HG02973 (cell line): ENCODE data around the gene LRRC63.
A peak's percentile ranks its signal among the peaks of the same experiment; 100 is the strongest.
"Not testable (repeated sequence)": the region's sequence is repeated elsewhere in the genome, so short reads cannot be mapped to it uniquely, and the experiment has no call there.

Experiments
- ATAC-seq: cut with Tn5 transposase; IDR thresholded peaks from one replicate; pipeline ENCODE4 v1.9.1; 2021; ENCODE audit warnings: moderate library complexity; ENCODE audit not compliant: unreplicated experiment

LRRC63 gene

DNA sequence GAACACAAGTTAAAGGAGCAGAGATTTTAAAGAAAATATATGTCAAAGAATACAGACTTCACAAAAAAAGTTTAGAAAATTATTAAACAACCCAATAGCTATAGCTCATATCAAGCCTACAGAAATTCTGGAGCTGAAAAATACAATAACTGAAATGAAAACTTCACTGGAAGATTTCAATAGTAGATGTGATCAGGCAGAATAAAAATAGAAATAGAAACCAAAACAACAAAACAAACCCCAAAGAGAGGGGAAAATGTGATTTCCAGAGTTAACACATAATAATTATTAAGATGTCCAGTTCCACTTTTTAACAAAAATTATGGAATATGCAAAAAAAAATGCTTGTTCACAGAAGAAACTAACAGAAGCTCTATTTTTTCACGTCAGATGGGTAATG, 23.6 kb downstream of the LRRC63 start:
- no peak for ATAC-seq

DNA sequence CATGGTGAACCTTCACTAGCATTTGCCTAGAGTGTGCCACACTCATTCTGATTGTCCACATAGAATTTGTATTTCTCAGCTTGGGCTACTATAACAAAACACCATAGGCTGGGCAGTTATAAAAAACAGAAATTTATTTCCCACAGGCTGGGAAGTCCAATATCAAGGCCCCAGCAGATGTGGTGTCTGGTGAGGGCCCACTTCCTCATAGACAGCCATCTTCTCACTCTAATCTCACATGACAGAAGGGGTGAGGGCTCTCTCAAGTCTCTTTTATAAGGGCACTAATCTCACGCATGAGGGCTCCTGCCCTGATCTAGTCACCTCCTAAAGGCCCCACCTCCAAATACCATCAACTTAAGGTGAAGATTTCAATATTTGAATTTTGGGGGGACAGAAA, 53.6 kb downstream of the LRRC63 start:
- ATAC-seq, result no peak

DNA sequence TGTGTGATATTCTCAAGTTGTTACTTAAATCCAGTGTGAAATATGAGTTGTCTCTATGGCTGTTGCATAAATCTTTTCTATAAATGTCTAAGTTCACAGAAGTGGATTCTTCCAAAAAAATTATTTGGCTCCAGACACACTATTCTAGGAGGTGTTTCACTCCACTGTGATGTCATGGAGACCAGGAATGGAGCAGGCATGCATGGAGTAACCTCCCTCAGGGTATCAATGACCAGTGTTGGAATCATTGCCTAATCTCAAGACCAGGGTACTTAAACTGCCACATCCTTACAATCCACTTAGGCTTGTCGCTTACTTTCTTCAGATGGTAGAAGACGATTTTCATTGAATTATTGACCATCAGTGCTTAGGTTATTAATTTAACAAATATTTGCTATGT, 55.4 kb downstream of the LRRC63 start:
- ATAC-seq, result no peak

DNA sequence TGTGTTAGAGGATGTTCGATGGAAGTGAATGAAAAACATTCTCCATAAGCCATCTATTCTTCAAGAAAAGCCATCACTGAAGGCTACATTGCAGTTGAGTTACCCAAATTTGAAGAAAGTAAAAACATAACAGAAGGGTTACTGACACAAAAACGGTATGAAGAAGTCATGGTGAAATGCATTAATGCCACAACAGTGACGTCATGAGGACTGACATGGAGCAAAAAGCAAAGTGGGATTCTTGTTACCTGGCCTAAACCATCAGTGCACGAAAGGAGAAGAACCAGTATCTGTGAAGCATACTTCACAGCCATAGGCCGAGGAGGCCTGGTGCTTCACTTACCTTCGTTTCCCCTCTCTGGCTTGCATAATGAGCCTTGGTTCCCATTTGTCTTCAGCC, 58.7 kb downstream of the LRRC63 start:
- no peak for ATAC-seq

DNA sequence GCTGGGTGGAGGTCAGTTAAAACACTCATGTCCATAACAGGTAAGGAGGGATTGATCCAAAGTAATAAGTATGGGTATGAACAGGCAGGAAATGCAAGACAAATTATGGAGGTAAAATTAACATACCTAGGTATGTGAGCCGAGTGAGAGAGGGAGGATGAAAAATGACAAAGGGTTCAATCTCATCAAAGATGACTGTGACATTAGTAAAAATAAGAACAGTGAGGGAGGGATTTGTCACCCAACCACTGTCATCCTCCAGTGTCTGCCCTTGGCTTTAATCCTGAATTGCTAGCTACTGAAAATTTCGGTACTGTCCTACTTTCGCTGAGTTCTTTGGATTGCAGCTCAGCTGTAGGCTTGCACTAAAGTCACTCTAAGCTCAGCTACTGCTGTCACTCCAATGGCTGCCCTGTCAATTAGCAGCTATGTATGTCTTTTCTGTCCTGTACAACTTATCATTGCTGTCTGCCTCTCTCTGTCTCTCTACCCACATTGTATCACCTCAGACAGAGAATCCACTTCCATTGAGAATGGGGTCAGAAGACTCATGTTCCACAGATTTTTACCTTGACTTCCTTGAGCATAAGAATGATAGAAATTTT, 62.5 kb downstream of the LRRC63 start:
- ATAC-seq, result no peak

DNA sequence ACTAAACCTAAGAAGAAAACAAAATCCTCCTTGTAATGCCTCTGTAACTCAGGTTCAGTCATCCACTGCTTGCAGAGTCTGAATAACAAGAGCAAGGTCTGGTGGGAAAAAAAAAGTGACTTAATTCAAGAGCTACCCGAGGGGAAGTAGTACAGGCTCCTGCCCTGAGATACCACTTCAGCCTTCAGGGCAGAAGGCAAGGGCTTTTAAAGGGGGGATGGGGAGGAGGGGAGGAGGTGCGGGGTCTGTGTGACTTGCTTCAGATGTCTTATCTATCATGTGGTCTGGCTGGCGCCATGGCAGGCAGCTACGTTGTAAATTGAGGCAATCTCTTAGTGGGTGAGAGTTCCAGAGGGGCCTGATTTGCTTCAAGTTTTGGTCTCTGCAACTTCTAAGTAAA, 66.7 kb downstream of the LRRC63 start:
- ATAC-seq, result no peak

DNA sequence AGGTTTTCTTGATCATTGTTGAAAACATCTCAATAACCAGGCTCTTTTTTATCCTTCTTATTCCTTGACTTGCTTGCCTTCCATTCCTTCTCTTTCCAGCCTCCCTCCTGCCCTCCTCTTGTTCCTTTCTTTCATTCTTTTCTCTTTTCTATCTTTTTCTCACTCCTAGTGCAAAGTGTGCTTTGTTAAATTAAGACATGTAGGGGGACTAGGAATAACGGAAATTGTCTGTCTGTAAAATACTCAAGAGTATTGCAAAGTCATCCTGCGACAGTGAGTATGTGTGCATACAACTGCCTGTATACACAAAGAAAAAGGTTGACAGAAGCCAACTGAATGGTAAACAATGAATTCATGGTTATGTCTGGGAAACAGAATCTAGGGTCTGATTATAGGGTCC, 70.1 kb downstream of the LRRC63 start:
- ATAC-seq, result no peak

DNA sequence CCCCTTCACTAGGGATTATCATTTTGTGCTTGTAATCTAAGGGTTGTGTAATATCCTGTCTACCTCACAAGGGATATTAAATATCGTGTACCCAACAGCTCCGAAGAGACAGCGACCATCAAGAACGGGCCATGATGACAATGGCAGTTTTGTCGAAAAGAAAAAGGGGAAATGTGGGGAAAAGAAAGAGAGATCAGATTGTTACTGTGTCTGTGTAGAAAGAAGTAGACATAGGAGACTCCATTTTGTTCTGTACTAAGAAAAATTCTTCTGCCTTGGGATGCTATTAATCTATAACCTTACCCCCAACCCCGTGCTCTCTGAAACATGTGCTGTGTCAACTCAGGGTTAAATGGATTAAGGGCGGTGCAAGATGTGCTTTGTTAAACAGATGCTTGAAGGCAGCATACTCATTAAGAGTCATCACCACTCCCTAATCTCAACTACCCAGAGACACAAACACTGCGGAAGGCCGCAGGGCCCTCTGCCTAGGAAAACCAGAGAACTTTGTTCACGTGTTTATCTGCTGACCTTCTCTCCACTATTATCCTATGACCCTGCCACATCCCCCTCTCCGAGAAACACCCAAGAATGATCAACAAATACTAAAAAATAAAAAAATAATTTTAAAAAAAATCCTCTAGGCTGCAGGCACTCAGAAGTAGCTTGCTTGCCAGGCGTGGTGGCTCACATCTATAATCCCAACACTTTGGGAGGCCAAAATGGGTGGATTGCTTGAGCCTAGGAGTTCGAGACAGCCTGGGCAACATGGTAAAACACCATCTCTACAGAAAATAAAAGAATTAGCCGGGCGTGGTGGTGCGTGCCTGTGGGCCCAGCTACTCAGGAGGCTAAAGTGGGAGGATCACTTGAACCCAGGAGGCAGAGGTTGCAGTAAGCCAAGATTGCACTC, 72.4 kb downstream of the LRRC63 start:
- not testable (repeated sequence) for ATAC-seq

DNA sequence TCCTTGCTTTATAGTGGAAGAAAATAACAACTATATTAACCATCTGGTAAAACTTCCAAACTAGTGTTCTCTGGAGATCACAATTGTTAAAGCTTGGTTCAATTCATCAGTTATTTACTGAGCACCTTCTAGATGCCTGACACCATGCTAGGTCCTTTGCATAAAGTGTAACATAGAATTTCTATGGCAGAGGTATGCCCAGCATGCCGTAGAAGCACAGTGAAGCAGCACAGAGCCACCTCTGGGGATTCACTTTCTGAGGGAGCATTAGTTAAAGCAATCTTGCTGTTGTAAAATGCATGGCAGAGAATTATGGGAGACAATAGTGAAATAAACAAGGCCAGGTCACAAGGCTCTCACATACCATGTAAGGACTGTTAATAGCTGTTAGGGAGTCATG, 75.2 kb downstream of the LRRC63 start:
- ATAC-seq, result no peak

DNA sequence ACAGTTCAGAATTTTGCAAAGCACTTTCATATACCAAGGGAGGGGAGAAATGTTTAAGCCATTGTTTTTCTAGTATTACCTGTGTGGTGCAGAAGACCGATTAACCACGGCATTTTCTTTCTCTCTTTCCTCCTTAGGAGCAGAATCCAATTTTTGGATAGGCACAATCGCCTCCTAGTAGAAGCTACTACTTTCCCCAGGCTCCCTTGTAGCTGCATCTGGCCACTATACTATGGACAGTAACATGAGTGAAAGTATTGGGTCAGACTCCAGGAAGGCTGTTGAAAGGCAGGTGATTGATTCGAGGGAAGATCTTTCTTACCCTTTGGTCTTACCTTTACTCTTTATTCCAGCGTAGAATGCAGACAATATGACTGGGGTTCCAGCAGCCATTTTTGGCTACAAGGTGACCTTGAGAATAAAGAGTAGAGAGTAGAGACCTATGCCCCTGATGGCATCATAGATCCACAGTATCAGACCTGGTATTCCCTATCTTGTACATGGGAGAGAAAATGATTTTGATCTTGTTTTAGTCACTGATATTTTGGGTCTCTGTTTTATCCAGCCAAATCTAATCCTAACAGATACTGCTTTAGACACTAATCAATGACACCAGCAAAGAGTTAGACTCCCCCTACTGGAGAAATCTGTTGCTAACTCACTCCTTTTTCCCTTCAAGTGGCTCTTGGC, 77.0 kb downstream of the LRRC63 start:
- peak; percentile 59 for ATAC-seq

DNA sequence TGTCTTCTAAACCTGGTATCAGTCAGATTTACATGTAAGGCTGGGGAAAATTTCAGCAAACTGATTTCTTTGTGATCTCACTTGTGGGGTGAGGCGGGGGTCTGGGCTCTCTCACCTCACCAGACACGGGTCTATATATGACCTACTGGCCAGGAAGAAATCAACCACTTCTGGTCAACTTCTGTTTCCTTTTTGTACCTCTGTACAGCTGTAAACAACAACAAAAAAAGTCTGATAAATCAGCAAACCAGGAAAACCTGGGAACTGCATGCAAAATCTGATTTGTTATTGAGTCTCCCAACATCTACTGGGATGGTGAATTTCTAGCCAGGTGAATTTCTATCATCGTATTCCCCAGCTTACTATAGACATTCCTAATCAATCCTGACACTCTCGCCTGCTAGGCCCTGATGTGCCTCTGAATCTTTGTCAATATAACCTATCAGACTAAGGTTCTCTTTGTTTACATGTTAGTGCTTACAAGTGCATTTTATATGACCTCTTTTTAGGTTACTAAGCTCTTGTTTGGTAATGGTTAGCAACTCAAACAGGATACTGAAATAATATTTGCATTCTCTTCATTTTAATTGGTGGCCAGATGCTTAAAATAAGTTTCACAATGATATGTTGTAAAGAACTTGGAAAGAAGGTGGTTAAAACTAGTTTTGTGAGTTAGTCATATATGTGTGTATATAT, 77.7 kb downstream of the LRRC63 start:
- no peak for ATAC-seq

DNA sequence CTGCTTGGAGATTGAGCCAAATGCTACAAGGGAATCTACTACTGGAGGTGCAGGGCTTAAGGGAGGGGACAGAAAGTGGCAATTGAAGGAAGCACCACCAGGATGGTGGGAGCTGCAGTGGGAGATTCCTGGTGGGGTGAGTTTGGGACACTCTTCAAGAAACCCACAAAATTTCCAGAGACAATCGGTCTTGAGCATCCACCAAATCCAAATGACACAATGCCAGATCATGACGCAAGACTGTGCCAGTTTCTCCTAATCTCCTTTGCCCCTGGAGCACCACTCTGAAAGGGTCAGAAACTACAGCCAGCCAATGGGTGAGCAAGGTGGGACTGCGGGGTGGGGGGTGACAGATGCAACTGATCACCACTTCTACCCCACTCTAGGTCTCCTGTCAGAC, 78.7 kb downstream of the LRRC63 start:
- ATAC-seq, result no peak

DNA sequence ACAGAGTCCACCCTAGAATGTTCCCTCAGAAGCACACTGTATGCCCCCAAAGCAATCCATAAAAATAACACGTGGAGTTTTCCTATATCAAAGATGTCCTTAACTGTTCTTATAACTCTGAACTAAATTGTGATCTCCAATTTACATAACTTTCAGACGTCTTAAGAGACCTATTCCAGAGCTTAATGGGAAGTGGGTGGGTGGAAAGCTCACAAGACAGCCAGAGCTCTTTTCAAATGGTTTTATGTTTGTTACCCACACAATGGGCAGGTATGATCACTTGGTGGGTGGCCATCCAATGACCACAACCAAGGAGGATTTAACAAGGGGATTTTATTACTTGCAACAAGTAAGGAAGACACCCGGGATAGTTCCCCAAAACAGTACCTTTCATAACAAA, 81.7 kb downstream of the LRRC63 start:
- ATAC-seq, result no peak

DNA sequence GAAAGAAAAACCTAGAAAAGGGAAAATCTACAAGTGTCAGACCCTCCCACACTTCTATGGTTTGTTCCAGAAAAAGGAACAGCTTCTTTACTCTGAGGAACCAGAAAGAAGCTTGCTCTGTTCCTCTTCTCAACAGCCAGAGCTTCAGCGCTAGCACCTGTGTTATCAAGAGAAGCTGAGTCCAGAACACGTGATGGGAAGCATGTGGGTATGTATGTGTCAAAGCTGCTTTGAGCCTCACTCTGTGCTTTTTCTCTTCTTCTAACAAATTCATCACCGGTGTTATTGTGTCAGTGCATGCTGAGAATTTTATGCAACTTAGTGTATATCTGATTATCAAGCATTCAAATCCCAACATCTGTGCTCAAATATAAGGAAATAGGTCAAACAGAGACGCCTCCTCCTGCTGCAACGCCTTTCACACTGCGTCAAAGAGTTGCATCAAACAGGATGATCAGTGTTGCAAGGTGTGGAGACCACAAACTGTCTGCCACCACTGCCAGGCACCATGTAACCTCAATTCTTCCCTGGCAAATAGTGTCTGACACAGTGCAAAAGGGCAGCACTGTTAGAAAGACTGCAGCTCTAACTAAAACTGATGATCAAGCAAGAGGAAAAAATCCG, 83.9 kb downstream of the LRRC63 start:
- ATAC-seq, result no peak

DNA sequence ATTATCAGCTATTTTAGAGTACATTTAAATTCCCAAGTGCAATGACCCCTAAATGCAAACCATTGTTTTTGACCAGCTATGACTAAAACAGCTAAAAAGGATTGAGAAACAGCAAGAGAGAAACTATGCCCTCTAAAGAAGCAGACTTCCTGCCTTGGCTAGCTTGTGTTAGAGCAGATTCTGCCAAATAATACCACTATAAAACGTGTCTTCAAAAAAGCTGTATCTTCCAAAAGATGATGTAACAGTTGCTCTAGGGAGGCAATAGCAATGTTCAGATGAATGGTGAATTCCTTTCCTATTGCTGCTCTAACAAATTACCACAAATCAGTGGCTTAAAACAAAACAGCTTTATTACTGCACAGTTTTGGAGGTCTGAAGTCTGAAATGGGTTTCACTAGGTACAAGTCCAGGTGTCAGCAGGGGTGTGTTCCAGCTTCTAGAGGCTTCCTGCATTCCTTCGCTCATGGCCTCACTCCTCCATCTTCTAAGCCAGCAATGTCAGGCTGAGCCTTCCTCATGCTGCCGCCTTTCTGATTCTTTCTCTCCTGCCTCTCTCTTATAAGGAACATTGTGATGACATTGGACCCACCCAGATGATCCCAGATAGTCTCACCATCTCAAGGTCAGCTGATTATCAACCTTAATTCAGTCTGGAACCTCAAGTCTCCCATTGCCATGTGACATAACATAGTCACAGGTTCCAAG, 84.5 kb downstream of the LRRC63 start:
- no peak for ATAC-seq

DNA sequence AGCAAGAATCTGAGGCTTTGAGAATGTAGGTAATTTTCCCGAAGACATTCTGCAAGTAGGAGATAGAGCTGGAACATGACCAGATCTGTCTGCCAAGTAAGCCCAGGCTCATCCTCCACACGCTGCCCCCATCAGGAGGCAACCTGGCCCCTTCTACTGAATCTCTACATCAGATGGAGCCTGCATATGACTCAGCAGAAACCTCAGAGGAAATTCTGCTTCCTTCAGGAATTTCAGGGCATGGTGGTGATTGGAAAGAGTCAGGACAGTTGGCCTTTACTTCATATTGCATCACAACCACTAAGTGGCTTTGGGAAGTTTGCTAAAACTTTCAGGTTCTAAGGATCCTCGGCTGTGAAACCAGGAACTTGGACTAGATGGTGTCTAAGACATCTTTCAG, 85.2 kb downstream of the LRRC63 start:
- no peak for ATAC-seq

DNA sequence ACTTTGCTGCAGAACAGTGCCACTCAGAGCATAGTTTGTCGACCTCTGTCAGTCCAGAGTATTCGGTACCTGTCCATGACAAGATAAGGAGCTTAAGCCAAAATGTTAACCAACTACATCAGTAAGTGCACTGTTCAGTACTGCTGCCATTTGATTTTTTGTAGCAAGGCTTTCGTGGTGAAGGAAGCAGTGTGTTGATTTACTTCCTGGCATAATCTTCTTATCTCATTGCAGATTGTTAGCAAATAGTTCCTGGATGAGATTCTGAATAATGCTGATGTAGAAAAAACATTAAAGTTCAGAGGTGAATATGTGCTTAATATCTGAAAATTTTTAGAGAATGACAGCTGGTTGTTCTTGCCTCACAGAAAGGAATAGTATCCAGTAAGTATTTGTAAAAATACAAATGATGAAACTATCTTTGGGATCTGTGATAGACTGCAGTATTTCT, 85.7 kb downstream of the LRRC63 start:
- ATAC-seq, result no peak

DNA sequence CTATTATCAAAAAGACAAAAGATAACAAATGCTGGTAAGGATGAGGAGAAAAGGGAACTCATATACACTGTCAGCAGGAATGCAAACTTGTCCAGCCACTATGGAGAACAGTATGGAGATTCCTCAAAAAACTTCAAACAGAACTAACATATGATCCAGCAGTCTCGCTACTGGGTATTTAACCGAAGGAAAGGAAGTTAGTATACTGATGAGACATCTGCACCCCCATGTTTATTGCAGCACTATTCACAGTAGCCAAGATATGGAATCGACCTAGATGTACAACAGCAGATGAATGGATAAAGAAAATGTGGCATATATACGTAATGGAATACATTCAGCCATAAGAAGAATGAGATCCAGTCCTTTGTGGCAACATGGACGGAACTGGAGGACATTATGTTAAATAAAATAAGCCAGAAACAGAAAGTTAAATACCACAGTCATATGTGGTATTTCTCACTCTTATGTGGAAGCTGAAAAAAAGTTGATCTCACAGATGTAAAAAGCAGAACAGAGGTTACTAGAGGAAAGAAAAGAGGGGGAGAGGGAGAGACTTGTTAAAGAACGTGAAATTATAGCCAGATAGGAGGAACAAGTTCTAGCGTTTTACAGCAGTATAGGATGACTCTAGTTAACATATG, 92.1 kb downstream of the LRRC63 start:
- ATAC-seq, result no peak

DNA sequence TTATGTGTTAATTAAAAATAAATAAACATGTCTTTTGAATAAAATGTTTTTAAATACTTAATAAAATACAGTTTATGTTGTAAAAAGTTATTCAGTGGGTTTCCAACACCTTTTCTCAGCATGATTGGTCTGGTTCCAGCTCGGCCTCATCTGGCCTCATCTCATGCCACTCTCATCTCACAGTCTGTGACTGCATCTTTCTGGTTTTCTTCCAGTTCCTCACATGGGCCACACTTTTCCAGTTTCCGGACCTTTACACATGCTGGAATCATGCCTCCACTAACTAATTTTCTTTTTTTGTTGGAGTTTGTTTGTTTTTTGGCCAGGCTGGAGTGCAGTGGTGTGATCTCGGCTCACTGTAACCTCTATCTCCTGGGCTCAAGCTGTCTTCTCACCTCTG, 92.8 kb downstream of the LRRC63 start:
- no peak for ATAC-seq

DNA sequence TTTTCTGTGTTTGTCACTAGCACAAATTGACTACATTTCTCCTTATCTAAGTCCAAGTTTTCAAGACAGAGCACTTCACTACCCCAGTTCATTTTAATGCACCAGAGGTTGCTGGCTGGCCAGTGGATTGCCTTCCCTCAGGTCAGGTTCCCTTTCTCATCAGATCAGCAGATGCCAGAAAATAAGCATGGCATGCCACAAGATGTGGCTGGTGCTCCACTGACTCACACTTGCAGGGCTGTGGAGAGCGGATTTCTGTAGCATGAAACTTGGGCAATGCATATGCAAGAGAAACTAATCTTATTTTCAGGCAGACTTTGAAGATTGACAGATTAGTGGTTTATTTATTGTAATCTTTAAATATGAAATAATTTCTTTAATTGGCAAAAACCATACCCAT, 95.8 kb downstream of the LRRC63 start:
- no peak for ATAC-seq
